ENCODE results near the gene AFF1. TPM values are rescaled to one million over a fixed set of nuclear protein-coding genes. Genes with fewer than 3 reads are reported as not detected.

The AFF1 gene
- total RNA-seq, 1 donor from 2014 or later: 34.1 TPM

- Mint-ChIP-seq H3K4me3 (no peak overlapping the region), H3K9me3 (peaks cover 3% of the 10 kb centered on the region), H3K4me1 (peaks cover 61% of the 10 kb centered on the region), H3K27ac (ENCODE audit: unreplicated experiment) (no peak overlapping the region), H3K36me3 (ENCODE audit: low read depth) (peaks cover 2% of the 10 kb centered on the region), H3K27me3 (ENCODE audit: low read depth) (no peaks in the 10 kb centered on the region)
- TF ChIP-seq CTCF (conservative IDR thresholded peaks at IDR 0.05): no peak
- no peak for DNase-seq (ENCODE audit: low read depth, low spot score)
Observed at GRCh38 chr4:87014284-87014782, 79.5 kb downstream of the AFF1 start.

- DNase-seq (ENCODE audit: low read depth, low spot score): no peak
- H3K27me3 Mint-ChIP-seq (ENCODE audit: low read depth): no peaks in the 10 kb centered on the region
- no peak for TF ChIP-seq CTCF (conservative IDR thresholded peaks at IDR 0.05)
- H3K4me3 Mint-ChIP-seq: no peak overlapping the region
- no peak overlapping the region for H3K27ac Mint-ChIP-seq (ENCODE audit: unreplicated experiment)
- H3K9me3 Mint-ChIP-seq: peaks cover 3% of the 10 kb centered on the region
- H3K36me3 Mint-ChIP-seq (ENCODE audit: low read depth): peaks cover 2% of the 10 kb centered on the region
- peaks cover 50% of the 10 kb centered on the region for H3K4me1 Mint-ChIP-seq
Observed at GRCh38 chr4:87015416-87015815, 80.6 kb downstream of the AFF1 start.

GRCh38 chr4:87017580-87018342, 83.0 kb downstream of the AFF1 start:
- no peak for TF ChIP-seq CTCF (conservative IDR thresholded peaks at IDR 0.05)
- Mint-ChIP-seq H3K27ac (ENCODE audit: unreplicated experiment) (no peak overlapping the region), H3K27me3 (ENCODE audit: low read depth) (no peaks in the 10 kb centered on the region), H3K4me3 (no peak overlapping the region), H3K36me3 (ENCODE audit: low read depth) (peaks cover 2% of the 10 kb centered on the region), H3K4me1 (peaks cover 40% of the 10 kb centered on the region), H3K9me3 (peaks cover 3% of the 10 kb centered on the region)
- DNase-seq (ENCODE audit: low read depth, low spot score): no peak

GRCh38 chr4:87018753-87019152, 83.9 kb downstream of the AFF1 start:
- Mint-ChIP-seq H3K27ac (ENCODE audit: unreplicated experiment) (no peak overlapping the region), H3K9me3 (peaks cover 3% of the 10 kb centered on the region), H3K27me3 (ENCODE audit: low read depth) (no peaks in the 10 kb centered on the region), H3K36me3 (ENCODE audit: low read depth) (peaks cover 2% of the 10 kb centered on the region), H3K4me3 (no peak overlapping the region), H3K4me1 (peaks cover 37% of the 10 kb centered on the region)
- no peak for DNase-seq (ENCODE audit: low read depth, low spot score)
- TF ChIP-seq CTCF (conservative IDR thresholded peaks at IDR 0.05): no peak

- no peak overlapping the region for H3K27ac Mint-ChIP-seq (ENCODE audit: unreplicated experiment)
- peaks cover 3% of the 10 kb centered on the region for H3K9me3 Mint-ChIP-seq
- no peak for DNase-seq (ENCODE audit: low read depth, low spot score)
- peaks cover 37% of the 10 kb centered on the region for H3K4me1 Mint-ChIP-seq
- H3K27me3 Mint-ChIP-seq (ENCODE audit: low read depth): no peaks in the 10 kb centered on the region
- no peak for TF ChIP-seq CTCF (conservative IDR thresholded peaks at IDR 0.05)
- no peak overlapping the region for H3K4me3 Mint-ChIP-seq
- peaks cover 2% of the 10 kb centered on the region for H3K36me3 Mint-ChIP-seq (ENCODE audit: low read depth)
Observed at GRCh38 chr4:87019246-87019791, 84.5 kb downstream of the AFF1 start.
